CD4-positive, alpha-beta T cell treated with Interleukin-17A for 4 hours (primary cell): Measurements from ENCODE around the gene PRTFDC1.
"Not testable (repeated sequence)": the region's sequence is repeated elsewhere in the genome, so short reads cannot be mapped to it uniquely, and the experiment has no call there.

Source experiments
- DNase-seq: peaks from one replicate; pipeline ENCODE4 v3.0.0-alpha.2; 2020; ENCODE audit warnings: mixed read lengths

PRTFDC1 gene, protein sequence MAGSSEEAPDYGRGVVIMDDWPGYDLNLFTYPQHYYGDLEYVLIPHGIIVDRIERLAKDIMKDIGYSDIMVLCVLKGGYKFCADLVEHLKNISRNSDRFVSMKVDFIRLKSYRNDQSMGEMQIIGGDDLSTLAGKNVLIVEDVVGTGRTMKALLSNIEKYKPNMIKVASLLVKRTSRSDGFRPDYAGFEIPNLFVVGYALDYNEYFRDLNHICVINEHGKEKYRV

DNA sequence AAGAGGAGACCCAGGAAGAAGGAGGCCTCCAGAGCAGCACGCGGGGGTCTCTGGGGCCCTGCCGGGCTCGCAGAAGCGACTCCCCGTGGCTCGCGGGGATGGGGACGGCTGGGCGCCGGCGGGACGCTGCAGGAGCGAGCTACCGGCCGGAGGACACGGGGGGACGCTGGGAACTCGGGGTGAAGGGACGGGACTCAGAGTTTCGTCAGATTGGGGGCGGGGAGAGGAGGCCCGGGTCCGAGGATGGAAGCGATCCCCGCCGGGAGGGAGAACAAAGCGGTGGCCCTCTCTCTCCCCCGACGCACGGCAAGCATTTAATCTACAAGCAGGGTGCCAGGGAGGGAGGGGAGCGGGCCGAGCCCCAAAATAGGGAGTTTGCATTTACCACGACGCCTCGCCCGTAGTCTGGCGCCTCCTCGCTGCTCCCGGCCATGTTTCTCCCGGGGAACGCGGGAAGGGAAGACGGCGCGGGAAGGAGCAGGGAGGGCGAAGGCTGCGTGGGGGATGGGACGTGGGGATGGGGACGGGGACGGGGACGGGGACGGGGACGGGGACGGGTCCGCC, at the start of gene PRTFDC1:
Gene PRTFDC1 (minus strand): TSS at position 464 of the 564 bp plus-strand sequence. CDS start 31 bp downstream, at position 433.
- peak; percentile 58 for DNase-seq

DNA sequence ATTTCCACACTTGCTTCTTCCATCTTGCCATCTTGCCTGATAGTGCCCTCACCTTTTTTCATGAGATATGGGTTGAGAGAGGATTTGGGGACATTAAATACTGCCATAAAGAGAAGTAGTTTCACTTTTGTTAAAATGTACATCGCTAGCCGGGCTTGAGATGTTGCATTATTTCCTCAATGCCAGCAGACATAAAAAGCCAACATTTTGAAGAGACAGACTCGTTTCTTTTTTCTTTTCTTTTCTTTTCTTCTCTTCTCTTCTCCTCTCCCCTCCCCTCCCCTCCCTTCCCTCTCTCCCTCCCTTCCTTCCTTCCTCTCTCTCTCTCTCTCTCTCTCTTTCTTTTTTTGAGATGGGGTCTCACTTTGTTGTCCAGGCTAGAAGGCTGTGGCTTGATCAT, 45.6 kb upstream of the PRTFDC1 start:
- DNase-seq, result no peak

DNA sequence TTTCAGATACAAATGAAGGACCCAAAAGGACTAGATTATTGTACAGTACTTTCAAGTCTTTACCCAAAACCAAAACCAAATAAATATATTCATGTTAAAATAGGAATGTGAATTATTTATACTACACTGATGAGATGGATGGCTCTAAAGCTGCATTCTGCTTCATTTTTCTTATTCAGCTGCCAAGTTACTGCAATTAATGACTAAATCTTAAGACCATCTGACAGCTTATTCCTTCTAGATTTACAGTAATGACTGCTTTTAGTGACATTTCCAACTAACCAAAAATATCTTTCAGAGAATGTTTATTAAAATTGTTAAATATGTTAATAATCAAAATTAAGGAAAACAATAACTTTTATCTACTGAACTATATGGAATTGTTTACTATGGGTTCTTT, 42.7 kb upstream of the PRTFDC1 start:
- no peak for DNase-seq

- DNase-seq, result no peak
These were observed 41.0 kb upstream of the PRTFDC1 start for GRCh38 chr10:24993237-24993958.

GRCh38 chr10:24992512-24993133, 40.2 kb upstream of the PRTFDC1 start:
- no peak for DNase-seq

DNA sequence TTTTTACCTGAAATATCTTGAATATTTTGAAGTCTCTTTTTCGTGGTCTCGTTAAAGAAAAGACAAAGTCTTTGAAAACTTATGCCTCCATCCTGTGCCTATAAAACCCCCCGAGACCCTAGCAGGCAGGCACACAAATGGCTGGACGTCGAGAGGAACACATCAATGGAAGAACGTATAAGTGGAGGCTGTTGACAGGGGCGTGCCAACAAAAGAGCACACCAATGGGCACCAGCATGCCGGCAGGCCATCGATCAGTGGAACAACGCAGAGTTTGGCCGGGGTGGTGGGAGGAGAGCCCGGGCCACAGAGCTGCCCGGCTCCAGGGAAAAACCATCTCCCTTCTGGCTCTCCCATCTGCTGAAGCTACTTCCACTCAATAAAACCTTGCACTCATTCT, 38.9 kb upstream of the PRTFDC1 start:
- DNase-seq, result no peak

DNA sequence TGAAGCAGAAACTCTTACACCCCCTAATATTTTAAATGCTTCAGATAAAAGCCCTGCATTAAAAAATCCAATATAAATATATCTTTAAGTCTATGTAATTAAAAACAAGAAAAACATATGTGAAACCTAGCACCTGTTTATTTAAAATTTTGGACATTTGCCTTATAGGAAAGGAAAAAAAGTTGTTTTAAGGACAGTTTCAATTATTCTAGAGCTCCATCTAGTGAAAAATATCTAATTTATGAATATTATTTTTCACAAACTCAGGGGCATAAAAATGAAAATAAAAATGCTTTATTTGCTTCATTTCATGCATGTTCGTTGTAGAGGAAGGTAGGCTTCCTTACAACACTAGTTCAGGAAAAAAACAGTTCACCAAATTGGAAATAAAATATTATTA, 37.5 kb upstream of the PRTFDC1 start:
- DNase-seq, result no peak

GRCh38 chr10:24988831-24989640, 36.6 kb upstream of the PRTFDC1 start:
- DNase-seq, result no peak

- no peak for DNase-seq
These were observed 32.5 kb upstream of the PRTFDC1 start for GRCh38 chr10:24984906-24985305.

DNA sequence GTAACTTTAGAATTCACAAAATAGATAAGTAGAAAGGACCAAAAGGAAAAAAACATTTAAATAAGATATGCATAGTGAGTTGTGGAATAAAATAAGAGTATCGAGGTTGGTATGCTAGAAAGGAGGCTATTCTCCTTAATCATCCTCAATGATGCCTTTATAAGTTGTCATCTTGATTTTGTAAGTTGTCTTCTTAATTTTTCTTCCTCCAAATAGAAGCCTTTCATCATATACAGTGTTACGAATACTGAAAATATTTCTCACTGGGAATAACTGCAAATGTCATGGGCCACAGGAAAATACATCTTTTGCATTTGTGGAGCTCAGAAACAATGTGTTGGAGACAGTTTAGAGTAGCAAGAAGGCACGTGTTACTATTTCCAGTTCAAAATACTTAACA, 31.5 kb upstream of the PRTFDC1 start:
- DNase-seq, result no peak

DNA sequence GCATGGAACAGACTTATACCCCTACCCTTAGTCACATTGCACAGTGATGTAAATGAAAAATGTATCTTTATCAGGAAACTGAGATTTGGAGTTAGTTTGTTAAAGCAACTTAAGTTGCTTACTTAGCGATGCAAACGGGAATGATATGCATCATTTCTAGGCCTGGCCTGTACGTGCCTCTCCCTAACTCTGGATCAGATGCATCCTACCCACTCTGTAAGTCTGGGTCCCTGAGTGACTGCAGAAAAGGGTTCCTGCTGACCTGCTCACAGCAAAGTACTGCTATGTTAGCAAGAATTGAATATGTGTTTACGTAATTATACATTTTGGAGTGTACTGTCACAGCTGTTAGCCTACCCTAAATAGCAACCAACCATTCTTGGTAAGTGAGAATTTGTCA, 30.7 kb upstream of the PRTFDC1 start:
- no peak for DNase-seq

DNA sequence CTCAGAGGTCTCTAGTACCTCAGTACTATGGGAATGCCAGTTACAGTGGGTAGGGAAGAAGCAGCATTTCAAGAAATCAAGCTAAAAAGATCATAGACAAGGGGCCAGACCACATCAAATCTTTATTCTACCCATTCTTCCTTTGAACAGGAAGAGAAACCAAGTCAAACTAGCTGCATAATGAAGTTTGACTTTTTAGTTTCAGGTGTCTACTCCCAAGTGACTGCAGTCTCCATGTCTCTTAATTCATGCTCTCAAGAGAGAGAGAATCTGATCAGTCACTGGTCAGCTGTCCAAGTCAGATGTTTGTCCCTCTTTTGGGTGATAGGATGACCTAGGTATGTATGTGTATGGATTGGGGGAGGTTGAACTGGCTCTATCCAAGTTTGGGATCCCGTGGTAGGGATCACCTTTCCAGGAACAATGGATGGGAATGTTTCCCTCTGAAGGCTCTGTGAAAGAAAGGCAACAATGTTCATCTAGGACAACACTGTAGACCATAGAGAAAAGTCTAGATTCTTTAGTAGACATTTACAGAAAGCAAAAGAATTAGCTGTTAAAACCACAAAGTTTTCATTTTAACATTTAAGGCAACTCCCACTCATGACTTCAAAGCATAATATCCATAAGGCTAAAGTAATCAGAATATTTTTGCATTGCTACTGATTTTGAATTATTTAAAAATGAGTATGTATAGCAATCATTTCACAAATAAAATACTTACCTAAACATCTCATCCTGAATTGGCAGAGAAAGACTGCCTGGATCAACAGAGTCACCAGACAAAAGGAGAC, 30.1 kb upstream of the PRTFDC1 start:
- DNase-seq, result no peak

DNA sequence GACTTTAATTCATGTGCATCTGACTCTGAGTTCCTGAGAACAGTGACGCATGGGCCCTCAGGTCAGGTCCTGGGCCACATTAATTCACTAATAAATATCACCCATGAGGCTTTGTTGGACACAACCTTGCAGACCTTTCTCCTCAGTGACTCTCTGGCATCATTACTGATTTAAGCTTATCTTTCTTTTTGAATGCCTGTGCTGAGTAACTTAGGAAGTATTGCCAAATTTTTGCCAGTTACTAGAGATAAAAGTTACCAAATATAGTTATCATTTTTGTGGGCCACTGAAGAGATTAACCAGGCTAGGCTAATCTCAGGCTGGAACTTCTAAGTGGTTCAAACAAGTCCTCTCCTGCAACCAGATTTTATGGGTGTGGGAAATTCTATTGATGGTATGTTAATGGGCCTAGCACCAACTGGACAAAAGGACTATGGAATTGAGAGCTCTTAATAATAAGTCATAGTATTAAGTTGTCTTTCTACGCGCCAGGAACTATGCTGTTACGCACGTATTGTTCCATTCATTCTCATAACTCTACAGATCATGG, 28.8 kb upstream of the PRTFDC1 start:
- no peak for DNase-seq

- DNase-seq, result no peak
These were observed 27.3 kb upstream of the PRTFDC1 start for GRCh38 chr10:24979685-24980084.

DNA sequence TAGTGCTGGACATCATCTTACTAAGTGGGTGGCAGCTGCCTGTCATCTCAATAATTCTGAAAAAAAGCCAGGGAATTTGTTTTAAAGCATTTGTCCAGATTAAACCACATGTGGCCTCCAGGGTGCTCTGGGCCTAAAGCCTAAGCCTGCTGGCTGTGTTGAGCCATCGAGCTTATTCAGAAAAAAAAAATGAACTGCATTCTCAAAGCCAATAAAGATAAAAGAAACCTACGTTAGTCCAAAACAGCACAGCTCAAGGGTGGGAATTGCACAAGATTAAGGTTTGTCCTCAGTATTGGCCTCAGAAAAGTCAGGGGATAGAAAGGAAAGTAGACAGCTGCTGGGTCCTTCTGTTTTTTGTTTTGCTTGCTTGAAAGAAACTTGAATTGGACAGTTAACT, 22.6 kb upstream of the PRTFDC1 start:
- DNase-seq, result no peak

DNA sequence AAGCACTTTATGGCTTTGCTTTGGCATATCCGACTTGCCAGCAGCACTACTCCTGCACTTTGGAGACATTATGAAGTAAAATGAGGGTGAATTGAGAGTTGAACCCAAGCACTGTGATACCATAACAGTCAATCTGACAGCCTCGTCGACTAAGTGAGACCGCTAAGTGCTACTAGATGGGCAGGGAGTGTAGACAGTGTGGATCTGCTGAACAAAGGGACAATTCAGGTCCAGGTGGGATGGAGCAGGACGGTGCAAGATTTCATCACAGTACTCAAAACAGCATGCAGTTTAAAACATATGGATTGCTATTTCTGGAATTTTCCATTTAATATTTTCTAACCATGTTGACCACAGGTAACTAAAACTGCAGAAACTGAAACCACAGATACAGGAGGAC, 20.8 kb upstream of the PRTFDC1 start:
- DNase-seq, result no peak

GRCh38 chr10:24971374-24971773, 19.0 kb upstream of the PRTFDC1 start:
- DNase-seq, result no peak

GRCh38 chr10:24969841-24970281, 17.5 kb upstream of the PRTFDC1 start:
- no peak for DNase-seq

GRCh38 chr10:24968951-24969350, 16.5 kb upstream of the PRTFDC1 start:
- DNase-seq, result not testable (repeated sequence)

DNA sequence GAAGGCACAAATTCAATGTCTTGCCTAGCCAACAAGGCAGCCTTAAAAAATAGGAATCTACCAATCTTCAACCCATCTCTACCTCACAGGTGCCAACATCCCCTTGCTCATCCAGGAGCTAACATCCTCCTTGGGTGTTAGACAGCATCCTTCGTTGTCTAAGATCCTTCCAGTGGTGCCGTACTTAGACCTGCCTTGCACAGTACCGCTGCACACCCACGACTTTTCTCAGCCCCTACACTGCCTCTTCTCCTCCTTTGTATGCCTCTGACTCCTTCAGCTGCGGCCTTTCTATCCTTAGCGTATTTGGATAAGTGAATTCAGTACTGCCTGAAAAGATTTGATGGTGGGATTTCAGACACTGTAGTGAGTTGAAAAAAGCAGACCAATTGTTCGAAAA, 15.9 kb upstream of the PRTFDC1 start:
- no peak for DNase-seq

DNA sequence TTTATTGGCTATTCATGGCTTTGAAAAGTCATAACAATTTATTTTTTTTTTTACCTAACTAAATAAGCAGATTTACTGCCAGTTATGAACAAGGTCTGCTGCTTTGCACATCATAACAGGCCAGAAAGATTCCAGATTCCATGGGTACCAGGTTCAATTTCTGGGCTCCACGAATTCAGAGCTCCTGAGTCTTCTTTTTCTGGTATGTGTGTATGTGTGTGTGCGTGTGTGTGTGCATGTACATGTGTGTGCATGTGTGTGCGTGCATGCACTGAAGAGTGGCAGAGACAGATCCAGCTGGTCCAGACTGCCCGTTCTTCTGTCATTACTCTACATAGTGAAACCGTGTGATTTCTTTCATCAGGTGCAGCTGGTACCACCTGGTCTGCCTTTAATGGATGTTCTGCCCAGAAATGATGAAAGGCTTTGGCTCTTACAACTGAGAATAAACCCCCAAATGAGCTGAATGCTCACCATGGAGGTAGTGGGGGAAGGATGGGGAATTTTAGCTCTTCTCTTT, 14.6 kb upstream of the PRTFDC1 start:
- no peak for DNase-seq

DNA sequence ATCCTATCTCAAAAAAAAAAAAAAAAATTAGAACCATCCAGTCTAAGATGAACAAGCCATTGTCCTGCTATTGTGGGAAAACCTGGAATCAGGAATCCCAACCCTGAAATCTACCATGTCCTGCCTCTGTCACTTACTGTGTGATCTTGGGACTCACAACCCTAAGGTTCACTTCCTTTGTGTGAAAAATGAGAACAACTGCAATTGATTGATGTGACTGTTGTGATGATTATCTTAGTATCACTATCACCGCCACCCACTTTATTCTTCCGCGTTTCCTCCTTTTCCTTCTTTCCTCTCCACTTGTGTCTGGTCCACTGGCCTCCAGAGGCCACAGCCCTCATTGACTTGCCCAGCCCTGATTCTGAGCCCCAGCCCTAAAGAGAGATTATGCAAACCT, 12.6 kb upstream of the PRTFDC1 start:
- no peak for DNase-seq
